HL-60 (cell line): ENCODE data around the gene TRPV2.

Experiments used
- POLR2AphosphoS5 ChIP-seq: IDR thresholded peaks from 2 replicates; pipeline ENCODE4 v1.6.1; 2012; ENCODE audit warnings: low read depth
- TF ChIP-seq, protein P1 (sequence below): IDR thresholded peaks from one replicate; pipeline ENCODE4 v1.5.1; 2011; ENCODE audit warnings: low read length, control low read depth, inconsistent platforms; ENCODE audit not compliant: insufficient read depth
- TF ChIP-seq, protein P2 (sequence below): IDR thresholded peaks from 2 replicates; pipeline ENCODE4 v1.6.1; 2012; ENCODE audit warnings: low read depth; ENCODE audit not compliant: insufficient replicate concordance

DNA sequence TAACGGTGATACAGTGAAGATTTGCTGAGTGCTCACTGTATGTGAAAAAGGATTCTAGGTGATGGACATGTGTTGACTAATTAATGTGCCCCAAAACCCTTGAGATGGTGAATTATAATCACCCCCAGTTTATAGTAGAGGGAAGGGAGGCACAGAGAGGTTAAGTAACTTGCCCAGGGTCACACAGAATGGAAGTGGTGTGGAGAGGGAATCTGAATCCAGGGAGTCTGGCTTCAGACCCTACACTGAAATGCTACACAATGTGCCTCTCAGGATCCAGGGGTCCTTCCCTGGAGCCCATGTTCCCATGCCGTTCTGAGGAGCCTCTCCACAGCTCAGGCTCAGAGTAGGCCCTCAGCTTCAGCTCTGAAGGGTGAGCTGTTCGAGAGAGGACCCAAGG lies 11.6 kb downstream of the TRPV2 start:
- TF ChIP-seq, protein P1, sequence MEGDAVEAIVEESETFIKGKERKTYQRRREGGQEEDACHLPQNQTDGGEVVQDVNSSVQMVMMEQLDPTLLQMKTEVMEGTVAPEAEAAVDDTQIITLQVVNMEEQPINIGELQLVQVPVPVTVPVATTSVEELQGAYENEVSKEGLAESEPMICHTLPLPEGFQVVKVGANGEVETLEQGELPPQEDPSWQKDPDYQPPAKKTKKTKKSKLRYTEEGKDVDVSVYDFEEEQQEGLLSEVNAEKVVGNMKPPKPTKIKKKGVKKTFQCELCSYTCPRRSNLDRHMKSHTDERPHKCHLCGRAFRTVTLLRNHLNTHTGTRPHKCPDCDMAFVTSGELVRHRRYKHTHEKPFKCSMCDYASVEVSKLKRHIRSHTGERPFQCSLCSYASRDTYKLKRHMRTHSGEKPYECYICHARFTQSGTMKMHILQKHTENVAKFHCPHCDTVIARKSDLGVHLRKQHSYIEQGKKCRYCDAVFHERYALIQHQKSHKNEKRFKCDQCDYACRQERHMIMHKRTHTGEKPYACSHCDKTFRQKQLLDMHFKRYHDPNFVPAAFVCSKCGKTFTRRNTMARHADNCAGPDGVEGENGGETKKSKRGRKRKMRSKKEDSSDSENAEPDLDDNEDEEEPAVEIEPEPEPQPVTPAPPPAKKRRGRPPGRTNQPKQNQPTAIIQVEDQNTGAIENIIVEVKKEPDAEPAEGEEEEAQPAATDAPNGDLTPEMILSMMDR = no peak
- no peak for TF ChIP-seq POLR2AphosphoS5
- TF ChIP-seq, protein P2, sequence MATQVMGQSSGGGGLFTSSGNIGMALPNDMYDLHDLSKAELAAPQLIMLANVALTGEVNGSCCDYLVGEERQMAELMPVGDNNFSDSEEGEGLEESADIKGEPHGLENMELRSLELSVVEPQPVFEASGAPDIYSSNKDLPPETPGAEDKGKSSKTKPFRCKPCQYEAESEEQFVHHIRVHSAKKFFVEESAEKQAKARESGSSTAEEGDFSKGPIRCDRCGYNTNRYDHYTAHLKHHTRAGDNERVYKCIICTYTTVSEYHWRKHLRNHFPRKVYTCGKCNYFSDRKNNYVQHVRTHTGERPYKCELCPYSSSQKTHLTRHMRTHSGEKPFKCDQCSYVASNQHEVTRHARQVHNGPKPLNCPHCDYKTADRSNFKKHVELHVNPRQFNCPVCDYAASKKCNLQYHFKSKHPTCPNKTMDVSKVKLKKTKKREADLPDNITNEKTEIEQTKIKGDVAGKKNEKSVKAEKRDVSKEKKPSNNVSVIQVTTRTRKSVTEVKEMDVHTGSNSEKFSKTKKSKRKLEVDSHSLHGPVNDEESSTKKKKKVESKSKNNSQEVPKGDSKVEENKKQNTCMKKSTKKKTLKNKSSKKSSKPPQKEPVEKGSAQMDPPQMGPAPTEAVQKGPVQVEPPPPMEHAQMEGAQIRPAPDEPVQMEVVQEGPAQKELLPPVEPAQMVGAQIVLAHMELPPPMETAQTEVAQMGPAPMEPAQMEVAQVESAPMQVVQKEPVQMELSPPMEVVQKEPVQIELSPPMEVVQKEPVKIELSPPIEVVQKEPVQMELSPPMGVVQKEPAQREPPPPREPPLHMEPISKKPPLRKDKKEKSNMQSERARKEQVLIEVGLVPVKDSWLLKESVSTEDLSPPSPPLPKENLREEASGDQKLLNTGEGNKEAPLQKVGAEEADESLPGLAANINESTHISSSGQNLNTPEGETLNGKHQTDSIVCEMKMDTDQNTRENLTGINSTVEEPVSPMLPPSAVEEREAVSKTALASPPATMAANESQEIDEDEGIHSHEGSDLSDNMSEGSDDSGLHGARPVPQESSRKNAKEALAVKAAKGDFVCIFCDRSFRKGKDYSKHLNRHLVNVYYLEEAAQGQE = no peak
